HL-60 (cell line): ENCODE data around the gene LCN6.

Source experiments
- POLR2AphosphoS5 ChIP-seq: IDR thresholded peaks from 2 replicates; pipeline ENCODE4 v1.6.1; 2012; ENCODE audit warnings: low read depth
- TF ChIP-seq, protein P1 (sequence below): IDR thresholded peaks from one replicate; pipeline ENCODE4 v1.5.1; 2011; ENCODE audit warnings: low read length, control low read depth, inconsistent platforms; ENCODE audit not compliant: insufficient read depth

DNA sequence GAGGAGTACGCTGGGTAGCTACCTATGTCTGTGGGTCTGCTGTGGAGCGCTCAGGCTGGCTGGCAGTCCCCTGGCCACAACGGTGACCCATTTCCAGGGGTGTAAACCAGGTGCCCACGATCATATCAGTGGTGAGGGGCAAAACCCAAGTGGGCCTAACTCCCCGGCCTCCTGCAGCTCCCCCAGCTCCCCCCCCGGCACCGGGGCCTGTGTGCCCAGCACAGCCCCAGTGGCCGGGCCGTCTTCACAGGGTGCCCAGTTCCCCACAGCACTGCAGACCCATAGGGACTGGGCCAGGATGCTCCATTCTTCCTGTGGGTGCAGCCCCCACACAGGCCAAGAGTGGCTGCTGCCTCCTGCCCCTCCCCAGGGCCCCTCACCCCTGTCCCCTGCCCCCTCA lies 10.7 kb upstream of the LCN6 start:
- TF ChIP-seq, protein P1, sequence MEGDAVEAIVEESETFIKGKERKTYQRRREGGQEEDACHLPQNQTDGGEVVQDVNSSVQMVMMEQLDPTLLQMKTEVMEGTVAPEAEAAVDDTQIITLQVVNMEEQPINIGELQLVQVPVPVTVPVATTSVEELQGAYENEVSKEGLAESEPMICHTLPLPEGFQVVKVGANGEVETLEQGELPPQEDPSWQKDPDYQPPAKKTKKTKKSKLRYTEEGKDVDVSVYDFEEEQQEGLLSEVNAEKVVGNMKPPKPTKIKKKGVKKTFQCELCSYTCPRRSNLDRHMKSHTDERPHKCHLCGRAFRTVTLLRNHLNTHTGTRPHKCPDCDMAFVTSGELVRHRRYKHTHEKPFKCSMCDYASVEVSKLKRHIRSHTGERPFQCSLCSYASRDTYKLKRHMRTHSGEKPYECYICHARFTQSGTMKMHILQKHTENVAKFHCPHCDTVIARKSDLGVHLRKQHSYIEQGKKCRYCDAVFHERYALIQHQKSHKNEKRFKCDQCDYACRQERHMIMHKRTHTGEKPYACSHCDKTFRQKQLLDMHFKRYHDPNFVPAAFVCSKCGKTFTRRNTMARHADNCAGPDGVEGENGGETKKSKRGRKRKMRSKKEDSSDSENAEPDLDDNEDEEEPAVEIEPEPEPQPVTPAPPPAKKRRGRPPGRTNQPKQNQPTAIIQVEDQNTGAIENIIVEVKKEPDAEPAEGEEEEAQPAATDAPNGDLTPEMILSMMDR, result no peak
- no peak for TF ChIP-seq POLR2AphosphoS5
